ENCODE measurements around the gene HNRNPA3. TPM values are rescaled to one million over a fixed set of nuclear protein-coding genes. Genes with fewer than 3 reads are reported as not detected.
"Not testable (repeated sequence)": the region's sequence is repeated elsewhere in the genome, so short reads cannot be mapped to it uniquely, and the experiment has no call there.

The HNRNPA3 gene
- polyA plus RNA-seq, 1 donor = 304 TPM

- Histone ChIP-seq H3K27me3 (ENCODE audit: control insufficient read depth, insufficient read depth, low read length) (no peaks in the 10 kb centered on the region), H3K4me3 (ENCODE audit: low read length) (no peak overlapping the region), H3K9me3 (ENCODE audit: control insufficient read depth, low read depth, low read length) (no peaks in the 10 kb centered on the region), H3K27ac (ENCODE audit: low read length) (peak overlapping the region; percentile 81), H3K4me1 (ENCODE audit: control insufficient read depth, insufficient read depth, low read length) (peaks cover 49% of the 10 kb centered on the region), H3K36me3 (ENCODE audit: control insufficient read depth, insufficient read depth, low read length) (peaks cover 3% of the 10 kb centered on the region)
- DNase-seq = no peak
These were observed 30.9 kb downstream of the HNRNPA3 start for GRCh38 chr2:177243476-177243875.

- no peak overlapping the region for H3K4me3 ChIP-seq (ENCODE audit: low read length)
- H3K27me3 ChIP-seq (ENCODE audit: control insufficient read depth, insufficient read depth, low read length) = no peaks in the 10 kb centered on the region
- peaks cover 10% of the 10 kb centered on the region for H3K36me3 ChIP-seq (ENCODE audit: control insufficient read depth, insufficient read depth, low read length)
- no peaks in the 10 kb centered on the region for H3K9me3 ChIP-seq (ENCODE audit: control insufficient read depth, low read depth, low read length)
- no CpG with 5 or more reads among the region's 6 CpGs for WGBS (ENCODE audit: insufficient coverage, low lambda C conversion rate)
- H3K27ac ChIP-seq (ENCODE audit: low read length) = no peak overlapping the region
- H3K4me1 ChIP-seq (ENCODE audit: control insufficient read depth, insufficient read depth, low read length) = peaks cover 48% of the 10 kb centered on the region
- DNase-seq = no peak
These were observed 31.7 kb downstream of the HNRNPA3 start for GRCh38 chr2:177244244-177244771.

- Histone ChIP-seq H3K27me3 (ENCODE audit: control insufficient read depth, insufficient read depth, low read length) (no peaks in the 10 kb centered on the region), H3K36me3 (ENCODE audit: control insufficient read depth, insufficient read depth, low read length) (peaks cover 10% of the 10 kb centered on the region), H3K4me3 (ENCODE audit: low read length) (no peak overlapping the region), H3K9me3 (ENCODE audit: control insufficient read depth, low read depth, low read length) (no peaks in the 10 kb centered on the region), H3K27ac (ENCODE audit: low read length) (no peak overlapping the region), H3K4me1 (ENCODE audit: control insufficient read depth, insufficient read depth, low read length) (peaks cover 44% of the 10 kb centered on the region)
- WGBS (ENCODE audit: insufficient coverage, low lambda C conversion rate) = 20% methylated on average over 1 of the region's 4 CpGs
- no peak for DNase-seq
These were observed 32.4 kb downstream of the HNRNPA3 start for GRCh38 chr2:177245010-177245422.

- Histone ChIP-seq H3K27ac (ENCODE audit: low read length) (no peak overlapping the region), H3K4me3 (ENCODE audit: low read length) (no peak overlapping the region), H3K9me3 (ENCODE audit: control insufficient read depth, low read depth, low read length) (no peaks in the 10 kb centered on the region), H3K4me1 (ENCODE audit: control insufficient read depth, insufficient read depth, low read length) (peaks cover 37% of the 10 kb centered on the region), H3K27me3 (ENCODE audit: control insufficient read depth, insufficient read depth, low read length) (no peaks in the 10 kb centered on the region), H3K36me3 (ENCODE audit: control insufficient read depth, insufficient read depth, low read length) (peaks cover 10% of the 10 kb centered on the region)
- WGBS (ENCODE audit: insufficient coverage, low lambda C conversion rate) = no CpG with 5 or more reads among the region's 3 CpGs
- no peak for DNase-seq
These were observed 33.4 kb downstream of the HNRNPA3 start for GRCh38 chr2:177246000-177246399.

- H3K4me3 ChIP-seq (ENCODE audit: low read length) = not testable (repeated sequence)
- peaks cover 31% of the 10 kb centered on the region for H3K4me1 ChIP-seq (ENCODE audit: control insufficient read depth, insufficient read depth, low read length)
These were observed 34.0 kb downstream of the HNRNPA3 start for GRCh38 chr2:177246523-177247030.

GRCh38 chr2:177247693-177248262 lies 35.2 kb downstream of the HNRNPA3 start:
- Histone ChIP-seq H3K27me3 (ENCODE audit: control insufficient read depth, insufficient read depth, low read length) (no peaks in the 10 kb centered on the region), H3K36me3 (ENCODE audit: control insufficient read depth, insufficient read depth, low read length) (peaks cover 10% of the 10 kb centered on the region), H3K4me3 (ENCODE audit: low read length) (no peak overlapping the region), H3K9me3 (ENCODE audit: control insufficient read depth, low read depth, low read length) (no peaks in the 10 kb centered on the region), H3K4me1 (ENCODE audit: control insufficient read depth, insufficient read depth, low read length) (peaks cover 26% of the 10 kb centered on the region), H3K27ac (ENCODE audit: low read length) (no peak overlapping the region)
- 40% methylated on average over 1 of the region's 6 CpGs for WGBS (ENCODE audit: insufficient coverage, low lambda C conversion rate)
- no peak for DNase-seq

More at GRCh38 chr2:177246523-177247030, 34.0 kb downstream of the HNRNPA3 start:
- WGBS (ENCODE audit: insufficient coverage, low lambda C conversion rate) = no CpG with 5 or more reads among the region's 2 CpGs
- not testable (repeated sequence) for H3K9me3 ChIP-seq (ENCODE audit: control insufficient read depth, low read depth, low read length); H3K27ac ChIP-seq (ENCODE audit: low read length); H3K27me3 ChIP-seq (ENCODE audit: control insufficient read depth, insufficient read depth, low read length); DNase-seq
- peaks cover 10% of the 10 kb centered on the region for H3K36me3 ChIP-seq (ENCODE audit: control insufficient read depth, insufficient read depth, low read length)

GRCh38 chr2:177249038-177249437 lies 36.4 kb downstream of the HNRNPA3 start:
- no peaks in the 10 kb centered on the region for H3K9me3 ChIP-seq (ENCODE audit: control insufficient read depth, low read depth, low read length)
- no peak for DNase-seq
- no peaks in the 10 kb centered on the region for H3K27me3 ChIP-seq (ENCODE audit: control insufficient read depth, insufficient read depth, low read length)
- H3K4me1 ChIP-seq (ENCODE audit: control insufficient read depth, insufficient read depth, low read length) = peaks cover 28% of the 10 kb centered on the region
- no peak overlapping the region for H3K27ac ChIP-seq (ENCODE audit: low read length)
- H3K36me3 ChIP-seq (ENCODE audit: control insufficient read depth, insufficient read depth, low read length) = peaks cover 7% of the 10 kb centered on the region
- 80% methylated on average over 1 of the region's 7 CpGs for WGBS (ENCODE audit: insufficient coverage, low lambda C conversion rate)
- no peak overlapping the region for H3K4me3 ChIP-seq (ENCODE audit: low read length)

- DNase-seq = no peak
- Histone ChIP-seq H3K4me3 (ENCODE audit: low read length) (no peak overlapping the region), H3K4me1 (ENCODE audit: control insufficient read depth, insufficient read depth, low read length) (peaks cover 42% of the 10 kb centered on the region), H3K9me3 (ENCODE audit: control insufficient read depth, low read depth, low read length) (no peaks in the 10 kb centered on the region), H3K27ac (ENCODE audit: low read length) (no peak overlapping the region), H3K27me3 (ENCODE audit: control insufficient read depth, insufficient read depth, low read length) (no peaks in the 10 kb centered on the region), H3K36me3 (ENCODE audit: control insufficient read depth, insufficient read depth, low read length) (peaks cover 7% of the 10 kb centered on the region)
- no CpG with 5 or more reads among the region's 5 CpGs for WGBS (ENCODE audit: insufficient coverage, low lambda C conversion rate)
These were observed 37.9 kb downstream of the HNRNPA3 start for GRCh38 chr2:177250461-177250860.

GRCh38 chr2:177251165-177251542 lies 38.6 kb downstream of the HNRNPA3 start:
- H3K4me1 ChIP-seq (ENCODE audit: control insufficient read depth, insufficient read depth, low read length) = peaks cover 44% of the 10 kb centered on the region
- peaks cover 7% of the 10 kb centered on the region for H3K36me3 ChIP-seq (ENCODE audit: control insufficient read depth, insufficient read depth, low read length)
- no peaks in the 10 kb centered on the region for H3K27me3 ChIP-seq (ENCODE audit: control insufficient read depth, insufficient read depth, low read length)
- WGBS (ENCODE audit: insufficient coverage, low lambda C conversion rate) = no CpG with 5 or more reads among the region's 3 CpGs
- H3K9me3 ChIP-seq (ENCODE audit: control insufficient read depth, low read depth, low read length) = no peaks in the 10 kb centered on the region
- H3K4me3 ChIP-seq (ENCODE audit: low read length) = no peak overlapping the region
- no peak for DNase-seq
- peak overlapping the region; percentile 94 for H3K27ac ChIP-seq (ENCODE audit: low read length)

- no CpG with 5 or more reads among the region's 5 CpGs for WGBS (ENCODE audit: insufficient coverage, low lambda C conversion rate)
- Histone ChIP-seq H3K36me3 (ENCODE audit: control insufficient read depth, insufficient read depth, low read length) (peaks cover 10% of the 10 kb centered on the region), H3K27ac (ENCODE audit: low read length) (peak overlapping the region; percentile 94)
These were observed 40.4 kb downstream of the HNRNPA3 start for GRCh38 chr2:177252808-177253531.

More at GRCh38 chr2:177252808-177253531, 40.4 kb downstream of the HNRNPA3 start:
- no peaks in the 10 kb centered on the region for H3K27me3 ChIP-seq (ENCODE audit: control insufficient read depth, insufficient read depth, low read length)
- no peak overlapping the region for H3K4me3 ChIP-seq (ENCODE audit: low read length)
- peaks cover 52% of the 10 kb centered on the region for H3K4me1 ChIP-seq (ENCODE audit: control insufficient read depth, insufficient read depth, low read length)
- no peaks in the 10 kb centered on the region for H3K9me3 ChIP-seq (ENCODE audit: control insufficient read depth, low read depth, low read length)
- DNase-seq = peak in 1 of 2 donors; percentile 48
